Measurements from ENCODE around the gene ZNF728.
"Not testable (repeated sequence)": the region's sequence is repeated elsewhere in the genome, so short reads cannot be mapped to it uniquely, and the experiment has no call there.

Gene ZNF728

GRCh38 chr19:23002690-23003422 is at the start of gene ZNF728:
Gene ZNF728 (minus strand): TSS chr19:23003176. CDS start chr19:23003030, 146 bp downstream.
- no peak for DNase-seq

- no peak for DNase-seq
These were observed 49.4 kb upstream of the ZNF728 start for GRCh38 chr19:23052349-23052748.

- DNase-seq: no peak
These were observed 46.3 kb upstream of the ZNF728 start for GRCh38 chr19:23049256-23049655.

- DNase-seq: no peak
These were observed 43.8 kb upstream of the ZNF728 start for GRCh38 chr19:23046743-23047142.

- DNase-seq: no peak
These were observed 30.7 kb upstream of the ZNF728 start for GRCh38 chr19:23033721-23034120.

- no peak for DNase-seq
These were observed 12.7 kb upstream of the ZNF728 start for GRCh38 chr19:23015660-23016059.

- DNase-seq: not testable (repeated sequence)
These were observed 8.0 kb downstream of the ZNF728 start for GRCh38 chr19:22994957-22995356.

- no peak for DNase-seq
These were observed 26.7 kb downstream of the ZNF728 start for GRCh38 chr19:22976248-22976647.

- DNase-seq: not testable (repeated sequence)
These were observed 27.3 kb downstream of the ZNF728 start for GRCh38 chr19:22975546-22976136.

- no peak for DNase-seq
These were observed 57.4 kb downstream of the ZNF728 start for GRCh38 chr19:22945560-22945959.

GRCh38 chr19:22935151-22935550 is 67.8 kb downstream of the ZNF728 start:
- no peak for DNase-seq

GRCh38 chr19:22927576-22927975 is 75.4 kb downstream of the ZNF728 start:
- DNase-seq: not testable (repeated sequence)

GRCh38 chr19:22925181-22925580 is 77.8 kb downstream of the ZNF728 start:
- DNase-seq: not testable (repeated sequence)

All from activated CD8-positive, alpha-beta memory T cell treated with anti-CD3 and anti-CD28 coated beads, Interleukin-2, amount 50 U/mL, for 4 hours (primary cell).